Calu3 (cell line): ENCODE data around the gene RERE. TPM values are rescaled to one million over a fixed set of nuclear protein-coding genes. Genes with fewer than 3 reads are reported as not detected.

Experiments
- BruUV-seq: library from RNA; stranded (reverse); fragments of 400-500 nt; replicated peaks from 2 replicates; lab custom pipeline; 2021; lab: Mats Ljungman, UMichigan
- CTCF ChIA-PET: fragments of 300-600 bp; sonication (Branson Sonifier 250); formaldehyde crosslinking; loops from one replicate; lab custom pipeline; 2022; ENCODE audit warnings: antibody characterized with exemption; lab: Charles Lee
- DNase-seq: peaks from one replicate; pipeline ENCODE4 v3.0.0; 2022
- H3K27ac Mint-ChIP-seq: one replicate; pipeline ENCODE4 v1.8.0; 2022; ENCODE audit warnings: mixed read lengths; ENCODE audit not compliant: unreplicated experiment
- H3K27me3 Mint-ChIP-seq: one replicate; pipeline ENCODE4 v1.8.0; 2022; ENCODE audit warnings: mixed read lengths; ENCODE audit not compliant: unreplicated experiment
- H3K36me3 Mint-ChIP-seq: one replicate; pipeline ENCODE4 v1.8.0; 2022; ENCODE audit warnings: mild to moderate bottlenecking, moderate library complexity, mixed read lengths; ENCODE audit not compliant: insufficient read depth, unreplicated experiment
- H3K4me1 Mint-ChIP-seq: one replicate; pipeline ENCODE4 v1.8.0; 2022; ENCODE audit warnings: mild to moderate bottlenecking, low read depth, mixed read lengths; ENCODE audit not compliant: unreplicated experiment
- H3K4me3 Mint-ChIP-seq: one replicate; pipeline ENCODE4 v1.8.0; 2022; ENCODE audit warnings: mild to moderate bottlenecking, low read depth, moderate library complexity, mixed read lengths; ENCODE audit not compliant: unreplicated experiment
- H3K9me3 Mint-ChIP-seq: one replicate; pipeline ENCODE4 v1.8.0; 2022; ENCODE audit warnings: low read depth, mixed read lengths; ENCODE audit not compliant: unreplicated experiment
- CTCF ChIP-seq: fragments of 200-600 bp; IDR thresholded peaks from one replicate; pipeline ENCODE4 v1.8.0; 2022; ENCODE audit warnings: antibody characterized with exemption; ENCODE audit not compliant: unreplicated experiment
- intact Hi-C: fragments of 100-400 bp; cut with micrococcal nuclease; formaldehyde crosslinking; loops from one replicate; pipeline ENCODE4 v1.10.0; 2022; ENCODE audit not compliant: unreplicated experiment
- total RNA-seq: library from RNA; stranded (reverse); gene quantifications from 2 replicates; pipeline ENCODE4 v1.2.3, GENCODE V29; 2022

The RERE gene
- total RNA-seq, 1 experiment from 2014 or later, result 45.9 TPM

GRCh38 chr1:8519167-8519566 is 298.3 kb downstream of the RERE start:
- intact Hi-C loops, result no loop called here
- DNase-seq, result no peak
- Mint-ChIP-seq H3K36me3 (no peaks in the 10 kb centered on the region), H3K4me1 (peaks cover 31% of the 10 kb centered on the region), H3K9me3 (no peaks in the 10 kb centered on the region), H3K27me3 (no peaks in the 10 kb centered on the region), H3K4me3 (no peak overlapping the region), H3K27ac (no peak overlapping the region)
- TF ChIP-seq CTCF, result no peak
- no TSS peak for BruUV-seq
- CTCF ChIA-PET, result no interaction called here

GRCh38 chr1:8518490-8518801 is 299.0 kb downstream of the RERE start:
- H3K27me3 Mint-ChIP-seq, result no peaks in the 10 kb centered on the region
- no peak for DNase-seq
- no peaks in the 10 kb centered on the region for H3K9me3 Mint-ChIP-seq
- no peak overlapping the region for H3K27ac Mint-ChIP-seq
- H3K4me3 Mint-ChIP-seq, result no peak overlapping the region
- no peak for TF ChIP-seq CTCF
- peaks cover 24% of the 10 kb centered on the region for H3K4me1 Mint-ChIP-seq
- no TSS peak for BruUV-seq
- no peaks in the 10 kb centered on the region for H3K36me3 Mint-ChIP-seq
- intact Hi-C loops, result no loop called here
- CTCF ChIA-PET, result no interaction called here

- no peak for TF ChIP-seq CTCF
- Mint-ChIP-seq H3K9me3 (no peaks in the 10 kb centered on the region), H3K4me1 (peaks cover 21% of the 10 kb centered on the region), H3K27ac (no peak overlapping the region), H3K36me3 (no peaks in the 10 kb centered on the region), H3K27me3 (no peaks in the 10 kb centered on the region), H3K4me3 (no peak overlapping the region)
- BruUV-seq, result no TSS peak
- CTCF ChIA-PET, result no interaction called here
- DNase-seq, result no peak
- intact Hi-C loops, result no loop called here
Measured at GRCh38 chr1:8517661-8518489, 299.6 kb downstream of the RERE start.

- intact Hi-C loops, result no loop called here
- H3K27ac Mint-ChIP-seq, result no peak overlapping the region
- CTCF ChIA-PET, result interaction anchor here (0.6 kb wide), 2 partner anchors 140 to 1684 kb away, joined by 3 to 5 read pairs; no protein-coding TSS in a partner anchor
Measured at GRCh38 chr1:8516793-8517556, 300.5 kb downstream of the RERE start.

More at GRCh38 chr1:8516793-8517556, 300.5 kb downstream of the RERE start:
- TF ChIP-seq CTCF, result no peak
- DNase-seq, result no peak
- no peak overlapping the region for H3K4me3 Mint-ChIP-seq
- peaks cover 21% of the 10 kb centered on the region for H3K4me1 Mint-ChIP-seq
- H3K36me3 Mint-ChIP-seq, result no peaks in the 10 kb centered on the region
- no TSS peak for BruUV-seq
- H3K9me3 Mint-ChIP-seq, result no peaks in the 10 kb centered on the region
- H3K27me3 Mint-ChIP-seq, result no peaks in the 10 kb centered on the region
